GM21423 (cell line): ENCODE data around the gene PCSK6.
"Not testable (repeated sequence)": the region's sequence is repeated elsewhere in the genome, so short reads cannot be mapped to it uniquely, and the experiment has no call there.

Experiments
- ATAC-seq: cut with Tn5 transposase; IDR thresholded peaks from one replicate; pipeline ENCODE4 v1.9.1; 2021; ENCODE audit warnings: mild to moderate bottlenecking, moderate library complexity; ENCODE audit not compliant: unreplicated experiment

The PCSK6 gene

GRCh38 chr15:101434032-101434920 lies 55.2 kb downstream of the PCSK6 start:
- ATAC-seq: no peak

GRCh38 chr15:101433396-101433795 lies 56.1 kb downstream of the PCSK6 start:
- no peak for ATAC-seq

- ATAC-seq: no peak
Observed at GRCh38 chr15:101432982-101433381, 56.5 kb downstream of the PCSK6 start.

GRCh38 chr15:101431748-101432147 lies 57.8 kb downstream of the PCSK6 start:
- ATAC-seq: no peak

- ATAC-seq: no peak
Observed at GRCh38 chr15:101431301-101431700, 58.2 kb downstream of the PCSK6 start.

GRCh38 chr15:101429646-101430045 lies 59.9 kb downstream of the PCSK6 start:
- ATAC-seq: no peak

- no peak for ATAC-seq
Observed at GRCh38 chr15:101429191-101429590, 60.3 kb downstream of the PCSK6 start.

- no peak for ATAC-seq
Observed at GRCh38 chr15:101428758-101429157, 60.7 kb downstream of the PCSK6 start.

- ATAC-seq: no peak
Observed at GRCh38 chr15:101427606-101428487, 61.7 kb downstream of the PCSK6 start.

- no peak for ATAC-seq
Observed at GRCh38 chr15:101426761-101427333, 62.7 kb downstream of the PCSK6 start.

GRCh38 chr15:101425787-101426365 lies 63.6 kb downstream of the PCSK6 start:
- ATAC-seq: no peak

GRCh38 chr15:101424984-101425383 lies 64.5 kb downstream of the PCSK6 start:
- no peak for ATAC-seq

- ATAC-seq: no peak
Observed at GRCh38 chr15:101420232-101420631, 69.3 kb downstream of the PCSK6 start.

GRCh38 chr15:101416475-101416874 lies 73.0 kb downstream of the PCSK6 start:
- ATAC-seq: not testable (repeated sequence)

- no peak for ATAC-seq
Observed at GRCh38 chr15:101413239-101413638, 76.3 kb downstream of the PCSK6 start.

- ATAC-seq: no peak
Observed at GRCh38 chr15:101411581-101411980, 77.9 kb downstream of the PCSK6 start.

GRCh38 chr15:101411085-101411484 lies 78.4 kb downstream of the PCSK6 start:
- ATAC-seq: no peak

GRCh38 chr15:101410612-101411011 lies 78.9 kb downstream of the PCSK6 start:
- no peak for ATAC-seq

- ATAC-seq: no peak
Observed at GRCh38 chr15:101409621-101410020, 79.9 kb downstream of the PCSK6 start.

- ATAC-seq: no peak
Observed at GRCh38 chr15:101407966-101408775, 81.3 kb downstream of the PCSK6 start.
